Measurements from ENCODE around the gene FN3KRP.
A peak's percentile ranks its signal among the peaks of the same experiment; 100 is the strongest.

Gene FN3KRP

DNA sequence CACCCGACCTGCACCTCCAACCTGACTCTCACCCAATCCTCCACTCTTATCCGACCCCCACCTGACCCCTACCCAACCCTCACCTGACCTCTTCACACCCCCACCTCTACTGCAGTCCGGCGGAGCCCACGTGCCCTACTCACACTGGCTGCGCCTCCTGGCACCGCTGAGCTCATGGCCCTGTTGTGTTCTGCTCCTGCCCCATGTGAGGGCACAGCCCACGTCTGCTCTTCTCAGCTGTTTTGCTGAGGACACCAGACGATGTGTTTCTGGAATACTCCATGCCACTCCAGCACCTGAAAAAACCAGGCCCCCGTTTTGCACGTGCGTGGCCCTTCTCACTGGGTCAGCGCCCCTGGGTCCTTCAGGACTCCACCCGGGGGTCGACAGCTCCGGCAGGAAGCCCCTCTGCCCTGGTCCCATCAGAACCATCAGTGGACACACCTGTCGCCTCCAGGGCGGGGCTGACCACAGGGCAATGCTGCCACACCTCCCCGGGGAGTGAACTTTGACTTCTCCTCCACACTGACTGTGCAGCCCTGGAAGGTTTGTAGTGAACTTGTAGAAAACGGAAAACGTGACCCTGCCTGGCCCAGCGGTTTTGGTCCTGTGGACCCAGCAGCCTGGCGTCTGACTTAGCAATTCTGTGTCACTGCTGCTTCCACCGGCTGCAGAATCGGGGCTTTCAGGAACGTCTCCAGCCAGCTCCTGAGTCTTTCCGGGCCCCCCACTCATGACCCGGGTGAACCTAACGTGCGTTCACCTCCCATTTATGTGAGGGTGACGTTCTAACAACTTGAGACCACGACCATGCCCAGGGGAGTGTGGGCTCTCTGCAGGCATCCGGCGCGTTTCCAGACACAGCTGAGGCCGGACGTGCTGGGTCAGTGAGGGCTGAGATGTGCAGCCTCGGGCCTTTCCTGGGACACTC is 12.3 kb upstream of the FN3KRP start:
- no peaks in the 10 kb centered on the region for H3K36me3 ChIP-seq (ENCODE audit: control insufficient read depth, insufficient read depth, low read length)
- peaks cover 2% of the 10 kb centered on the region for H3K4me1 ChIP-seq (ENCODE audit: control insufficient read depth, insufficient read depth, low read length)
- H3K27ac ChIP-seq (ENCODE audit: low read depth, low read length), result no peak overlapping the region
- H3K4me3 ChIP-seq (ENCODE audit: low read length), result peak overlapping the region; percentile 19
- H3K9ac ChIP-seq (ENCODE audit: low read length), result no peak overlapping the region
- no peaks in the 10 kb centered on the region for H3K27me3 ChIP-seq (ENCODE audit: control insufficient read depth, insufficient read depth, low read length)

DNA sequence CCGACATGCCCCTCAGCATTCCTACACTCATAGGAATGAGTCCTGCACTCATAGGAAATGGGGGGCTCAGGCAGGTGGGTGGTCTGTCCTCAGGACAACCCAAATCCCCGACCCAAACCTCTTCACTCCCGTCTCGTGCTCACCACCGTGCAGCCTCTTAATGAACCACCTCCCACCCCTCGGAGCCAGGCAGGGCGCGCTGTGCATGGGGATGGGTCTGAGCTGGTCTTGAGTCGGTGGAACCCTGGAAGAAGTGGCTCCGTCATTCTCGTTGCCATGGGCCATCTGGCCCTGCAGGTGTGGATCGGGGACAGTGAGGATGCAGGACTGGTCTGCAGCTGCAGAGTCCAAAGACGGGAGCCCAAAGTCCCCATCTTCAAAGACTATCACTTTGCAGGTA is 11.6 kb upstream of the FN3KRP start:
- Histone ChIP-seq H3K36me3 (ENCODE audit: control insufficient read depth, insufficient read depth, low read length) (no peaks in the 10 kb centered on the region), H3K4me3 (ENCODE audit: low read length) (no peak overlapping the region), H3K27me3 (ENCODE audit: control insufficient read depth, insufficient read depth, low read length) (no peaks in the 10 kb centered on the region), H3K4me1 (ENCODE audit: control insufficient read depth, insufficient read depth, low read length) (peaks cover 2% of the 10 kb centered on the region), H3K27ac (ENCODE audit: low read depth, low read length) (no peak overlapping the region), H3K9ac (ENCODE audit: low read length) (no peak overlapping the region)

DNA sequence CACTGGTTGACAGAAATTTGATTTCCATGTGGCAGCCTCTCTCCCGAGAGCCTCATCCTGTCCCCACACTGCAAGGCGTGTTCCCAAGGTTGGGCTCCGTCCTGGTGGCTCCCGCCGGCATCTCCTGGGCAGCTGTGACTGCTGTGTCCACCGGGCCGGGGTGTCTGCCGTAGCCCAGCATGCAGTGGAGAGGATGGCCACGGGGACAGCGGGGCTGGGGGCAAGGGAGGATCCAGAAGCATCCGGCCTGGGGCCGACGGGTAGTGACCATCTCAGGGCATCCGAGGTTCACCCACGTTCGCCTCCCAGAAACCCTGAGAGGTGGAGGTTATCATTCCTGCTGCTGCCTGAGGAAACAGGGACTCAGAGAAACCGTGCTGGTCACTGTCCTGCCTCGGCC is 10.8 kb upstream of the FN3KRP start:
- peaks cover 2% of the 10 kb centered on the region for H3K4me1 ChIP-seq (ENCODE audit: control insufficient read depth, insufficient read depth, low read length)
- H3K27ac ChIP-seq (ENCODE audit: low read depth, low read length), result no peak overlapping the region
- no peak overlapping the region for H3K9ac ChIP-seq (ENCODE audit: low read length)
- H3K36me3 ChIP-seq (ENCODE audit: control insufficient read depth, insufficient read depth, low read length), result no peaks in the 10 kb centered on the region
- no peaks in the 10 kb centered on the region for H3K27me3 ChIP-seq (ENCODE audit: control insufficient read depth, insufficient read depth, low read length)
- no peak overlapping the region for H3K4me3 ChIP-seq (ENCODE audit: low read length)

DNA sequence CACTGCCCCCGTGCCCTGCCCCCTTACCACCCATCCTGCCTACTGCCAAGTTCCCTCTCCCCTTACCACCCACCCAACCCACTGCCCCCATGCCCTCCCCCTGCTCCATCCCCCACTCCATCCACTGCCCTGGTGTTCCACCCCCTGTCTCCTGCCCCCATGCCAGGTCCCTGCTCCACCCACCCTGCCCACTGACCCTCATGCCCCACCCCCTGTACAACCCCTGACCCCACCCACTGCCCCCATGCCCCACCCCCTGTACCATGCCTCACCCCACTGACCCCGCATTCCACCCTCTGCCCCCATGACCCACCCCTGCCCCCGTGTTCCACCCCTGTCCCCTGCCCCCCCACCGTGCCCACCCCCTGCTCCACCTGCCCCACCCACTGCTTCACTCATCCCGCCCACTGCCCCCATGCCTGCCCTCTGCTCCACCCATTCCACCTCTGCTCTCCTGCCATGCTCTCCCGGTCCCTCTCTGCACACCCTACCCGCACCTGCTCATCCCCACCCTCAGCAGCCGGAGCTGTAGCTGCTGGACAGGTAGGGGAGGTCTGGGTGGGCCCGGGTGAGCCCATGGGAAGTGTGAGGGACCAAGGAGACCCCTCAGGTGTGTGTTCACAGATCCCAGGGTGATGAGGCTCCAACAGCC is 7.4 kb upstream of the FN3KRP start:
- H3K27ac ChIP-seq (ENCODE audit: low read depth, low read length), result no peak overlapping the region
- no peak overlapping the region for H3K4me3 ChIP-seq (ENCODE audit: low read length)
- no peak overlapping the region for H3K9ac ChIP-seq (ENCODE audit: low read length)

DNA sequence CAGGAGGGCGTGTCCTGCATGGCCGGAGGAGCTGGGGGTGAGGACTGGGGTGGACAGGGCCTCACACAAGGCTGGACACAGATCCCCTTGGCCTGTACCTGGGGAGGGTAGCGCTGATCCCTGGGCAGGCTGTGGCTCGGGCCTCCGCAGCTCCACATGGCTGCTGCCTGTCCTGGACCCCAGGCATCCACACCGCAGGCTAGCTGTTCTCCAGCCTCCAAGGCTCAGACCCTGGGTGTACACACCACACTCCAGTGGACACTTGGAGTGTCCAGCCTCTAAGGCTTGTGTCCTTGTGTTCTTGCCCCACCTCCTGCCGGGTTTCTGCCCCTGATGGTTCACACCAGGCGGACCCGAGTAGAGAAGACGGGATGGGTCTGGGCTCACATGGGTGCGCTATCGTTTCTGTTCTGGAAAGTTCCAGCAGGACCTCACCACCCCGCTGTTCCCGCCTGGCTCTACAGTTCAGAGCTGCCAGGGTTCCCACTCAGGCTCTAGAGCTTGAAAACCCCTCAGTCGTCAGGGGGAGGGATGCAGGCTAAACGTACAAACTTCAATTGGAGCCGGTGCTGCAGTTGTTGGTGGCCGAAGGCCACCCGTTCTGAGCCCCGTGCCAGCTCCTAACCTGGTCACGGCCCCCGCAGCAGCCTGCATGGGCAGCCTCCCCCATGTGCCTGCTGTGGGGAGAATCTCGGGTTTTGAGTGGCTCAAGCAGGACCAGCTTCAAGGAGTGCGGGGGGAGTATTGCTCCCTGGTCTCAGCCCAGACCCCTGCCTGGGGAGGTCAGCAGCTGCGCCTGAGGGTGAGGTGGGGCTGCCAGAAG is 6.6 kb upstream of the FN3KRP start:
- H3K27ac ChIP-seq (ENCODE audit: low read depth, low read length), result no peak overlapping the region
- no peak overlapping the region for H3K4me3 ChIP-seq (ENCODE audit: low read length)
- H3K27me3 ChIP-seq (ENCODE audit: control insufficient read depth, insufficient read depth, low read length), result no peaks in the 10 kb centered on the region
- no peaks in the 10 kb centered on the region for H3K36me3 ChIP-seq (ENCODE audit: control insufficient read depth, insufficient read depth, low read length)
- H3K9ac ChIP-seq (ENCODE audit: low read length), result no peak overlapping the region
- peaks cover 2% of the 10 kb centered on the region for H3K4me1 ChIP-seq (ENCODE audit: control insufficient read depth, insufficient read depth, low read length)

More for the DNA sequence above, 7.4 kb upstream of the FN3KRP start:
- Histone ChIP-seq H3K27me3 (ENCODE audit: control insufficient read depth, insufficient read depth, low read length) (no peaks in the 10 kb centered on the region), H3K4me1 (ENCODE audit: control insufficient read depth, insufficient read depth, low read length) (peaks cover 2% of the 10 kb centered on the region), H3K36me3 (ENCODE audit: control insufficient read depth, insufficient read depth, low read length) (no peaks in the 10 kb centered on the region)

DNA sequence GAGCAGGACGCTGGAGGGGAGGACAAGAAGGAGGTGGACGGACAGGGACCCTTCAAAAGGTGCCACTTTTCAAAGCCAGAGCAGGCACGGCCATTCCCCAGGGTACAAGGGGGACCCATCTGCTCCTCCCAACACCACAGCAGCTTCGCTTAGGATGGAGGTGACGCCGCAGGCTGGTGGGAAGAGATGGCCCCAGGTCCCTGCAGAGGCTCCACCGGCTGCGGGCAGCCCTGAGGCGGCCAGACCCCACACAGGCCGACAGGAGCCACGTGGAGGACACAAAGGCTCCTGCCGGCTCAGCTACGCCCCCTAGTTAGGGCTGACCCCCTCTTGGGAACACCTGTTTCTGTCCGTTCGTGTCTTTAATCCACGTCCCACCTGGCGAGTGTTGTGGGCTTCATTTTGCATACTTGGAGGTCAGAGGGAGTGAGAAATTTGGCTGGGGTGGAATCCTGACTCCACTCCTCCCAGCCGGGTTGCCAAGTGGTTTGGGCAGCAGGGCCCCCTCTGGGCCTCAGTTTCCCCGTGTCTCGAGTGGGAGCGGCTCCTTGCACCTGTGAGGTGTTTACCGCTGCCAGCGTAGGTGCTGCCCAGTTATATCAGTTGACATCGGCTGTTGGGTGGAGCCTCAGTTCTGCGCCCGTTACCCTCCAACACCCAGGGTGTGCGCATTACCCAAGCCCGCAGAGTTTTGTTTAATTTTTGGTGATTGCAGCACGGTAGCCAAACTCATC is 5.8 kb upstream of the FN3KRP start:
- no peak overlapping the region for H3K27ac ChIP-seq (ENCODE audit: low read depth, low read length)
- H3K9ac ChIP-seq (ENCODE audit: low read length), result no peak overlapping the region
- no peaks in the 10 kb centered on the region for H3K27me3 ChIP-seq (ENCODE audit: control insufficient read depth, insufficient read depth, low read length)
- H3K36me3 ChIP-seq (ENCODE audit: control insufficient read depth, insufficient read depth, low read length), result no peaks in the 10 kb centered on the region
- H3K4me1 ChIP-seq (ENCODE audit: control insufficient read depth, insufficient read depth, low read length), result peaks cover 2% of the 10 kb centered on the region
- H3K4me3 ChIP-seq (ENCODE audit: low read length), result no peak overlapping the region

DNA sequence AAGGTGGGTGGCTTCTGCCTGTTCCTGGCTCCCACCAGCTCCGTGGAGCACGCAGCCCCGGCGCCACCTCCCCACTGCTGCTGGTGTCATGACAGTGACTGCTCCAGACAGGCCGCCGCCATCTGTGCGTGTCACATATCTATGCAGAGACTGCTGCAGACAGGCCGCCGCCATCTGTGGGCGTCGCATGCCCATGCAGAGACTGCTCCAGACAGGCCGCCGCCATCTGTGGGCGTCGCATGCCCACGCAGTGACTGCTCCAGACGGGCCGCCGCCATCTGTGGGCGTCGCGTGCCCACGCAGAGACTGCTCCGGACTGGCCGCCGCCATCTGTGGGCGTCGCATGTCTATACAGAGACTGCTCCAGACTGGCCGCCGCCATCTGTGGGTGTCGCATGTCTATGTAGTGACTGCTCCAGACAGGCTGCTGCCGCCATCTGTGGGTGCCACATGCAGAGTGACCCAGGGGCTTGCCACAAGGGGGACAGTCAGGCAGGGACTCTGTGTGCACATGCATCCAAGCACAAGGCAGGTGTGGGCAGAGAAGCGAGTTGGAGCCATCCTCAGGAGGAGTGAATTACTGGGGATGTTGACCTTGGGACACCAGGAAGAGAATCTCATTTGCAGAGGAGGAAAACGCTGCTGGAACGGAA is 3.3 kb upstream of the FN3KRP start:
- Histone ChIP-seq H3K4me3 (ENCODE audit: low read length) (no peak overlapping the region), H3K36me3 (ENCODE audit: control insufficient read depth, insufficient read depth, low read length) (no peaks in the 10 kb centered on the region), H3K27me3 (ENCODE audit: control insufficient read depth, insufficient read depth, low read length) (no peaks in the 10 kb centered on the region), H3K4me1 (ENCODE audit: control insufficient read depth, insufficient read depth, low read length) (peaks cover 6% of the 10 kb centered on the region), H3K27ac (ENCODE audit: low read depth, low read length) (no peak overlapping the region), H3K9ac (ENCODE audit: low read length) (no peak overlapping the region)

DNA sequence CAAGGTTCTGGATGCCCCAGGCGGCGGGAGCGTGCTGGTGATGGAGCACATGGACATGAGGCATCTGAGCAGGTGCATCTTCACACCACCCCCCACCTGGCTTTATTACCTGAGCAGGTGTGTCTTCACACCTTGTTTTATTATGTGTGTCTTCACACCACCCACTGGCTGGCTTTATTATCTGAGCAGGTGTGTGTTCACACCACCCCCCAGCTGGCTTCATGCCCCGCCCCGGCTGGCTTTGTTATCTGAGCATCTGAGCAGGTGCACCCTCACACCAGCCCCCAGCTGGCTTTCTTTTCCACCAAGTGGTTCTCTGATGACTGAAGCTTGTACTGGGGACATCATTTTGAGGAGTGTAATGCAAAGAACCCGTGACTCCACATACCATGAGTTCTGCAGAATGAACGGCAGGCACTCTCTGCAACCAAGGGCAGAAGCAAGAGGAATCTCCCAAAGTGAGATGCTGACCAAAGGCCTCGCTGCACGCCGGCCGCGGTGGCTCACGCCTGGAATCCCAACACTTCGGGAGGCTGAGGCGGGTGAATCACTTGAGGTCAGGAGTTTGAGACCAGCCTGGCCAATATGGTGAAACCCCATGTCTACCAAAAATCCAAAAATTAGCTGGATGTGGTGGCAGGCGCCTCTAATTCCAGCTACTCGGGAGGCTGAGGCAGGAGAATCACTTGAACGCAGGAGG is 2.6 kb downstream of the FN3KRP start:
- Histone ChIP-seq H3K27ac (ENCODE audit: low read depth, low read length) (no peak overlapping the region), H3K36me3 (ENCODE audit: control insufficient read depth, insufficient read depth, low read length) (peaks cover 13% of the 10 kb centered on the region), H3K4me1 (ENCODE audit: control insufficient read depth, insufficient read depth, low read length) (peaks cover 6% of the 10 kb centered on the region), H3K4me3 (ENCODE audit: low read length) (no peak overlapping the region), H3K27me3 (ENCODE audit: control insufficient read depth, insufficient read depth, low read length) (no peaks in the 10 kb centered on the region), H3K9ac (ENCODE audit: low read length) (no peak overlapping the region)

DNA sequence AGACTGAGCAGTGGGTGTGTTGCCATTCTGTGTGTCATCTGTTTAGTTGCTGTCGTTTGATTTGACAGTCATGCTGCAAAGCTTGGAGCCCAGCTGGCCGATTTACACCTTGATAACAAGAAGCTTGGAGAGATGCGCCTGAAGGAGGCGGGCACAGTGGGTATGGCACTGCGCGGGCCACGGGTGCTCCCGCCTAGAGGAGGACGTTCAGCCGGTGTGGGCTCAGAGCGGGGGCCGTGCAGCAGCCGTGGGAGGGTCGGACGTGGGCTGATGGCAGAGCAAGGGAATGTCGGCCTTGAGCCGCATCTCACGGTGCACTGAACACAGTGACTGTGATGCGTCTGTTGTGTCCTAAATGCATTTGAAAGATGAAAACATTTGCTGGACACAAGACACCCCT is 3.7 kb downstream of the FN3KRP start:
- H3K4me3 ChIP-seq (ENCODE audit: low read length), result no peak overlapping the region
- no peak overlapping the region for H3K27ac ChIP-seq (ENCODE audit: low read depth, low read length)
- no peak overlapping the region for H3K9ac ChIP-seq (ENCODE audit: low read length)
- H3K36me3 ChIP-seq (ENCODE audit: control insufficient read depth, insufficient read depth, low read length), result peaks cover 13% of the 10 kb centered on the region
- peaks cover 6% of the 10 kb centered on the region for H3K4me1 ChIP-seq (ENCODE audit: control insufficient read depth, insufficient read depth, low read length)
- no peaks in the 10 kb centered on the region for H3K27me3 ChIP-seq (ENCODE audit: control insufficient read depth, insufficient read depth, low read length)

DNA sequence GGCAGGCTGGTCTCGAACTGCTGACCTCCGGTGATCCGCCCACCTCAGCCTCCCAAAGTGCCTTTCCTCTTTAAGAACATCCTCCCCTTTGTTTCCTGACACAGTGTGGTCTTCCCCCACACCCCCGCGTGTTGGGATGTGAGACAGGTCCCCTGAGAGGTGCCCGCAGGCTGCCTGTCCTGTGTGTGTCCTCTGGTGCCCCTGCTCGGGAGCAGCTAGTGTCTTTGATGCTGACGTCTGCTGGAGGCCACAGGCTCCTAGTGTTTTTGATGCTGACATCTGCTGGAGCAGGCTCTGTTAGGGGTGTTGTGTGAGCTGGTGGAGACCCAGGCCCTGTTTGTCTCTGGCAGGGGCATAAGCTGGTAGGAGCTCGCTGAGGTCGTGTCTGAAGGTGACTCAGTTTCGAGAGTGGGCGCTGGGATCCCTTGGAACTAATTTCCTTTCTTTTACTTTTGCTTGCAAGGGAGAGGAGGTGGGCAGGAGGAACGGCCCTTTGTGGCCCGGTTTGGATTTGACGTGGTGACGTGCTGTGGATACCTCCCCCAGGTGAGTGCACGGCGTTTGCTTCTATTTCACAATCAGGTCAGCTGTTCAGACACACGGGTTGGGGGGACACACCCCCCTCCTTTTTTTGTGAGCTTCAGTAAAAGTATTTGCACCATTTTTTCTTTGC is 6.0 kb downstream of the FN3KRP start:
- H3K4me3 ChIP-seq (ENCODE audit: low read length), result no peak overlapping the region
- no peak overlapping the region for H3K27ac ChIP-seq (ENCODE audit: low read depth, low read length)
- H3K27me3 ChIP-seq (ENCODE audit: control insufficient read depth, insufficient read depth, low read length), result no peaks in the 10 kb centered on the region
- no peak overlapping the region for H3K9ac ChIP-seq (ENCODE audit: low read length)
- peaks cover 24% of the 10 kb centered on the region for H3K36me3 ChIP-seq (ENCODE audit: control insufficient read depth, insufficient read depth, low read length)
- peaks cover 6% of the 10 kb centered on the region for H3K4me1 ChIP-seq (ENCODE audit: control insufficient read depth, insufficient read depth, low read length)

Measured in rectal smooth muscle tissue (tissue), 1 donor.